Cerebellar nuclear complex (tissue), 1 donor: ENCODE measurements around the gene COL6A3.

ENCODE experiments used
- DNase-seq, 2 experiments: peaks; one replicate each; lab custom pipeline; 2025; lab: John Stamatoyannopoulos, UW

COL6A3 gene

DNA sequence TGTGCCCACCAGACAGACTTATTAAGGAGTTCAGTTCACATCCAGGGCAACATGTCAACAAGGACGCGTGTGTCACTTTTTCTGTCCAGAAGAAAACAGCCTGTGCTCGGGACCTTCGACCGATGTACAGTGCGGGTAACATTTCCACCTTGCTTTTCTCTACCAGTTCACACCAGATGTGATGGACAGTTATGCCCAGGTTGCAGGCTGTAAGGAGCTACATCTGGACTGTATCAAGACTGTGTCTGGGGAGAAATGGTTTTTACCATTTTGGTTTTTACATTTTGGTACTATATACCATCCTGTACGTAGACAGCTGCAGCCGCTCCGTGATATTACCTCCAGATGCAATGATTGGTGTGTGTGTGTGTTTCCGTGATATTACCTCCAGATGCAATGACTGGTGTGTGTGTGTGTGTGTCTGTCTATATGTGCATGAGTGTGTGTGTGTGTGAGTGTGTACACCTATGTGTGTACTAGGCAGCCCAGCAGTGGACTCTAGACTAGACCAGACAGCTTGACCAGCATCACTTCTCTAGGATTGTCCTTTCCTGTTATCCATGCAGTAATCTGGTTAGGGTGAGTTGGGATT is 118.0 kb downstream of the COL6A3 start:
- no peak for DNase-seq

GRCh38 chr2:237294460-237294859 is 119.5 kb downstream of the COL6A3 start:
- DNase-seq: no peak

GRCh38 chr2:237293978-237294377 is 120.0 kb downstream of the COL6A3 start:
- no peak for DNase-seq

GRCh38 chr2:237291138-237291792 is 122.7 kb downstream of the COL6A3 start:
- DNase-seq: no peak

DNA sequence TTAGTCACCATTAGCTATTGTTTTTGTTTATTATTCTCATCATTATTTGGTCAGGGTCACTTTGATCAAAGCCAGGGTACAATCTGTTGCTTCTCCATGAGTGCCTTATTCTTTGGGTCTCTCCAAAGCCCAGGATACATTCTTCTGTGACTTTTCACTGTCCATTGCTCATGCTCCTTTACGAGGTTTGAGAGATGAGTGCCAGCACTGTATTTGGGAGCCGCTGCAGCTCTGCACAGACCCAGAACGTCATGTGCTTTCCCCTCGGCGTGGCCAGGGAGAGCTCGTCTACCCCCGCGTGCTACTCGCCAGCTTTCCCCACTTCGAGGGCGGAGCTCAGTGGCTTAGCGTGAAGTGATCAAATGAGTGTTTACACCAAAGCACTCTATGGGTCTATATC is 123.7 kb downstream of the COL6A3 start:
- no peak for DNase-seq

DNA sequence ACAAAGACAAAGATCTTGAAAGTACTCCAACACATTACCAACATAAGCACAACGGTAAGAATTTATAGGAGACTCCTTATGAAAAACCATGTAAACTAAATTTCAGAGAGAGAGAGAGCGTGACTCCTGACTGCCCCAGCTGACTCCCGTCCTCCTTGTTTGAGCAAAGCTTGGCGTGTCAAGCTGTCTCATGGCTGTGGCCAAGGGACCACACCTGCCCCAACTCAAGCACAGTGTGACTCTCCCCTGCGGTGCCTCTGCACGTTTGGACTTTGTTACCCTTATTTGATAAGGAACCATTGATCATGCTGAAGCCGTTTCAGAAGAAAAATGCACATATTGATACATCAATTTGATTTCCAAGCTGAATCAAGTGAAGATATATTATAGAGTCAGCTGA is 124.8 kb downstream of the COL6A3 start:
- no peak for DNase-seq

- DNase-seq: no peak
These were observed 126.1 kb downstream of the COL6A3 start for GRCh38 chr2:237287872-237288271.

DNA sequence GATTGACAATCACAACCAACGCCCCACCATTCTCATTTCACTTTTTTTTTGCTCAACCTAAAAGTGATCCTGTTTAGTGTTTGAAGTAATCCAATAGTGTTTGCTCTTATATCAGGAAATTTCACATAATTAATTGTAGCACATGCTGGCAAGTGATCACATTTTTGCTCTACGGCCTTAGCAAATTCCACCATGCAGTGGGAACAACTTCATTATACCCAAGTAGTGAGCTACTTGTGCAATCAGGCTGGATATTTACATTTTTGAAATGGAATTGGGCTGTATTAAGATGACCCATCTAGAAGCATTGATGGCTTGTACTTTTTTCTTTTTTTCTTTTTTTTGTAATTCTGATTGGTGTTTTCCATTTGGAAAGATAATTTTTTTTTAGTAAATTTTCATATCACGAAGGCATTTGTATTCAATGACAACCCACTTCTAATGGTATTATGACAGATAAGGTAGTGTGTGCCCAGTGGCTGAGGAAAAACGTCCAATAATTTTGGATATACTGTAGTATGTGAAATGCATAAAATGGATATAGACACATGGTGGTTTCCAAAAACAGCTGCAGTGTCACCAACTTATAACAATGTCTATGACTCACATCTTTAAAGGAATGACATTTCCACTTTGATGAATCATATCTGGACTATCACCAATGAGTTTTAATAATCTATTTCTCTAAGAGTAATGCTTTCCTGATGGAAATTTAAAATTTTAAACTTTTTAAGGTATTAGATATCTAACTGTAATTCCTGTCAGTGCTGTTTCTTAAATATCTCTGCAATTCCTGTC is 130.6 kb downstream of the COL6A3 start:
- no peak for DNase-seq

GRCh38 chr2:237282568-237283128 is 131.3 kb downstream of the COL6A3 start:
- no peak for DNase-seq

- DNase-seq: no peak
These were observed 132.1 kb downstream of the COL6A3 start for GRCh38 chr2:237281836-237282306.

- DNase-seq: no peak
These were observed 133.0 kb downstream of the COL6A3 start for GRCh38 chr2:237280939-237281338.

DNA sequence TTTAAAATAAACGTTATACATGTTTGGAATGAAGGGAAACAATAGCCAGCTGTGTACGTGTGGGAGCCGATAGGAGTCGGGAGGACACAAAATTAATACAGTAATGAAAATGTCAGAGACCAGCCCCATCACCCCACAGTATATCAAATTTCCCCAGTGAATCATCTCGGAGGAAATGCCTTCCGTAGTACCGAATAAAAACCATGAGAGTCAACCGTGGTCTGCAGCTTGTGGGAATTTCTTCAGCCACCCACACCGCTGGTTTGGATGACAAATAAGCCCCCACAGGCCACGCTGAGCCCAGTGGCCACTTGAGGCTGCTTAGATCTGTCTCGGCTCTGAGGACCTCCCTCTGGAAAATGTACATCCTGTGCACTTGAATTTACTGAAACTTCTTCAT is 133.7 kb downstream of the COL6A3 start:
- no peak for DNase-seq

DNA sequence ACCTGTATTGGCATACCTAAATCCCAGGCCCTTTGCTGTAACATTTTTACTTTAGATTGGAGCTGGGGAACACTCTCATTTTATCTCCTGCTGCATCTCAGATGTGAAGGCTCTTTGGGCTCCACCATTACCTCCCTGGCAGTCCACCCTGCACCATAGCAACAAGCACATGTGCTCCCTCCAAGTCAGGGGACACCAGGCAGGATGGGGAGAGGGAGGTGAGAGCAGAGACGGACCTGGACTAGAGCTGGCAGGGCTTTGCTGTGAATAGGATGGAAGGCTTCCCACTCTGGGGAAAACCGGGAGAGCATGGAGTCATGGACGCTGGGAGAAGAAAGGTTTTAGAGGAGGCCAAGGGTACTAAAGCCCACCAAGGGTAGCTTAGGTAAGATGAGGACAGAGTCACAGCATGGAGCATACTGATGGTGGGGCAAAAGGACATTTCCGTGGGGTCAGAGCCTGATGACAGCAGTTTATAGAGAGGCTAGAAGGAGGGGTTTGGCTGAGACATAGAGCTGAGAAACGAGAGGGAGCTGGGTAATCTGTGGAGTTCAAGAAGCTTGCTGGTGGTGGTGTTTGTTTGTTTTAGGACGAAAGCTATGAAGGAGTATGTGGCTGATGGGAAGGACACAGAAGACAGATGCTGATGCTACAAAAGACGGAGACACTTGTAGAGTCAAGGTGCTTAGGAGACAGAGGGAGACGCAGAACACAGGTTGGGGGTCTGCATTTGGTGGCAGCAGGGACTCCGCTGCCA is 134.8 kb downstream of the COL6A3 start:
- no peak for DNase-seq

DNA sequence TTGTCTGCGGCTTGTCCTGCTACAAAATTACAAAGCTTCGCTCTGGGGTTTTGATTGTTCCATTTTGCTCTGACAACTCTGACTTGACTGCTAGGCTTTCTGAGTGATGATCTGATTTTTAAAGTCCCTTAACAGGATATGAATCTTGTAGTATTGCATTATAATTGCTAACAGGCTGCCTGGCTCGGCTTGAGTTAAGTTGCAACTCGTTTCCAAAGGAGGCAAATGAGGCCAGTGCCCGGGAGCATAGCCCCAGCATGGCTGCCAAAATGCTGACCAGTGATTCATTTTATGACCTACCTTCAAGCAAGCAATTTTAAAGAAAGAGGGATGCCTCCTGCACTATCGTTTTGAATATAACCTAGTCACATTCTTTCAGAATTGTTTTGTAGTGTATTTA is 135.4 kb downstream of the COL6A3 start:
- DNase-seq: no peak

GRCh38 chr2:237276716-237277490 is 137.1 kb downstream of the COL6A3 start:
- no peak for DNase-seq
